HAP-1 (cell line): Measurements from ENCODE around the gene GM2A.
"Not testable (repeated sequence)": the region's sequence is repeated elsewhere in the genome, so short reads cannot be mapped to it uniquely, and the experiment has no call there.

Experiments used
- DNase-seq, 2 experiments: peaks; one replicate each; pipeline ENCODE4 v3.0.0-alpha.2; 2016 to 2020; ENCODE audit warnings: low spot score in 2 of 2
- H3K27me3 ChIP-seq: fragments of 250-450 bp; sonication (Bioruptor Pico); 2 replicates; pipeline ENCODE4 v1.5.1; 2020; ENCODE audit warnings: low read depth, mild to moderate bottlenecking, moderate library complexity
- H3K36me3 ChIP-seq: fragments of 250-450 bp; sonication (Bioruptor Pico); replicated peaks from 2 replicates; pipeline ENCODE4 v1.5.1; 2020; ENCODE audit warnings: mild to moderate bottlenecking
- H3K4me1 ChIP-seq: fragments of 250-450 bp; sonication (Bioruptor Pico); 2 replicates; pipeline ENCODE4 v1.5.1; 2020; ENCODE audit warnings: mild to moderate bottlenecking
- H3K4me3 ChIP-seq: fragments of 250-450 bp; sonication (Bioruptor Pico); 2 replicates; pipeline ENCODE4 v1.5.1; 2020; ENCODE audit warnings: mild to moderate bottlenecking, moderate library complexity
- H3K9me3 ChIP-seq: fragments of 250-450 bp; sonication (Bioruptor Pico); 2 replicates; pipeline ENCODE4 v1.5.1; 2020; ENCODE audit warnings: mild to moderate bottlenecking, moderate library complexity
- in situ Hi-C: fragments of 300-500 bp; cut with MboI; formaldehyde crosslinking; loops from 3 replicates; pipeline ENCODE4 v1.14.3; 2020; ENCODE audit warnings: low sequenced_read_pairs, inconsistent platforms, mixed read lengths

Gene GM2A

GRCh38 chr5:151251001-151251551, 1.9 kb upstream of the GM2A start:
- H3K27me3 ChIP-seq = no peaks in the 10 kb centered on the region
- no peaks in the 10 kb centered on the region for H3K9me3 ChIP-seq
- no peak overlapping the region for H3K4me3 ChIP-seq
- peaks cover 10% of the 10 kb centered on the region for H3K4me1 ChIP-seq
- no peaks in the 10 kb centered on the region for H3K36me3 ChIP-seq
- DNase-seq = no peak
- in situ Hi-C loops = no loop called here

- DNase-seq = no peak
- no peak overlapping the region for H3K4me3 ChIP-seq
- H3K4me1 ChIP-seq = peaks cover 10% of the 10 kb centered on the region
- H3K9me3 ChIP-seq = no peaks in the 10 kb centered on the region
- in situ Hi-C loops = no loop called here
- H3K36me3 ChIP-seq = no peaks in the 10 kb centered on the region
- H3K27me3 ChIP-seq = no peaks in the 10 kb centered on the region
Measured at GRCh38 chr5:151251621-151252020, 1.4 kb upstream of the GM2A start.

DNA sequence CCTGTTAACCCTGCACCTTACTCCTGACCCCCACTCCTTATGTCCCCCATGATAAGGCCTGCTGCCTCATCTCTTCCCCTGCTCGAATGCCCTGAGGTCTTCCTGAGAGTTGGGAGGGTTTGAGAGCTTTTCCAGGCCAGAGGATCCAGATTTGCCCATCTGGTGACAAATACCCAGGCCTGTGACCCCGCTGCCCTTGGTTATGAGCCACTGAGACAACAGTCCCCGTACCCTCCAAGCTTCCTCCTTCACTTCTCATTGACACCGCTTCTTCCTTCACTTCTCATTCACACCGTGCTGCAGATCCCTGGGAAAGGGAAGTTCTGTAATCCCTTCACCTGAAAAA, 593 bp downstream of the GM2A start:
- H3K27me3 ChIP-seq = no peaks in the 10 kb centered on the region
- peak overlapping the region; percentile 59 for H3K4me3 ChIP-seq
- peaks cover 10% of the 10 kb centered on the region for H3K4me1 ChIP-seq
- no peaks in the 10 kb centered on the region for H3K36me3 ChIP-seq
- in situ Hi-C loops = no loop called here
- DNase-seq = no peak
- no peaks in the 10 kb centered on the region for H3K9me3 ChIP-seq

GRCh38 chr5:151254556-151254955, 1.6 kb downstream of the GM2A start:
- in situ Hi-C loops = no loop called here
- H3K27me3 ChIP-seq = no peaks in the 10 kb centered on the region
- no peak overlapping the region for H3K4me3 ChIP-seq
- peaks cover 10% of the 10 kb centered on the region for H3K4me1 ChIP-seq
- no peak for DNase-seq
- H3K9me3 ChIP-seq = no peaks in the 10 kb centered on the region
- H3K36me3 ChIP-seq = no peaks in the 10 kb centered on the region

DNA sequence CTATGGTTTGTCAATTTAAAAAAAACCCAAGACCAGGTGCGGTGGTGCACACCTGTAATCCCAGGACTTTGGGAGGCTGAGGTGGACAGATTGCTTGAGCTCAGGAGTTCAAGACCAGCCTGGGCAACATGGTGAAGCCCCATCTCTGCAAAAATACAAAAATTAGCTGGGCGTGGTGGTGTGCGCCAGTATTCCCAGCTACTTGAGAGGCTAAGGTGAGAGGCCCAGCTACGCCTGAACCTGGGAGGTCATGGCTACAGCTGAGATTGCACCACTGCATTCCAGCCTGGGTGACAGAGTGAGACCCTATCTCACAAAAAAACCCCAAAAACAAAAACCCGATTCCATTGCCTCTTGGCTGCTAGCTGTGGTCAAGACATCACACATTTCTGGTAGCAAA, 2.0 kb downstream of the GM2A start:
- DNase-seq, H3K27me3 ChIP-seq, H3K4me3 ChIP-seq, H3K36me3 ChIP-seq, in situ Hi-C loops, H3K9me3 ChIP-seq: not testable (repeated sequence)
- peaks cover 10% of the 10 kb centered on the region for H3K4me1 ChIP-seq

DNA sequence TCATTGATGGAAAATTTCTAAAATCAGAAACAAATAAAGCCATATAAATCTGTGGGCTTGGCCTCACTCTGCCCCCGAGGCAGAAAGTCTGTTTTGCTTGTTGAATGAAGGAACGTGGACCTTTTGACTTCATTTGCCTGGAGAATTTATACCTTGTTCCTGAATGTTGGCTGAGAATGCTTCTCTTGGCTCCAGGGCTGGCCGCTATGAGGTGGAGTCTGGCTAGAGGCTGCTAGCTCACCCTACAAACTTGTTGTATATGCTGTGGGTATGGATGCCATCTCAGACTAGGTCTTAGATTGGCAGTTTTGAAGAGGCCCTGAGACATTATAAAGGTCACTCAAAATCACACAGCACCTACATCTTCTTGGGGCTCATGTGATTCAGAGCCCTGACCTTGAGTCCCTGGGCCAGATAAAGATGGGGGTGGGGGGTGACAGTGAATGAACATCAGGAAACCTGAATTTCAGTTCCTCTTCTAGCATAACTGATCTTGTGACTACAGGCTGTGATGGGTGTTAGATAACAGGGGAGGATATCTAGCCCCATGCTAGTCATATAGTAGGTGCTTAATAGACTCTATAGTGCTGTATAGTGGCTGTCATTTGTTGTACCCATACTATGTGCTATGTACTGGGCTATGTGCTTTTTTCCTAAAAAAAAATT, 2.8 kb downstream of the GM2A start:
- Histone ChIP-seq H3K9me3 (no peaks in the 10 kb centered on the region), H3K4me3 (no peak overlapping the region), H3K36me3 (no peaks in the 10 kb centered on the region), H3K27me3 (no peaks in the 10 kb centered on the region), H3K4me1 (peaks cover 10% of the 10 kb centered on the region)
- DNase-seq = no peak
- in situ Hi-C loops = no loop called here

- H3K4me1 ChIP-seq = peaks cover 7% of the 10 kb centered on the region
- no peaks in the 10 kb centered on the region for H3K27me3 ChIP-seq
- no peak for DNase-seq
- H3K4me3 ChIP-seq = no peak overlapping the region
- 0 out of 2 replicates have a peak, but pooled peaks cover 3% of the 10 kb centered on the region for H3K36me3 ChIP-seq
- H3K9me3 ChIP-seq = no peaks in the 10 kb centered on the region
- in situ Hi-C loops = no loop called here
Measured at GRCh38 chr5:151257731-151258181, 4.8 kb downstream of the GM2A start.

DNA sequence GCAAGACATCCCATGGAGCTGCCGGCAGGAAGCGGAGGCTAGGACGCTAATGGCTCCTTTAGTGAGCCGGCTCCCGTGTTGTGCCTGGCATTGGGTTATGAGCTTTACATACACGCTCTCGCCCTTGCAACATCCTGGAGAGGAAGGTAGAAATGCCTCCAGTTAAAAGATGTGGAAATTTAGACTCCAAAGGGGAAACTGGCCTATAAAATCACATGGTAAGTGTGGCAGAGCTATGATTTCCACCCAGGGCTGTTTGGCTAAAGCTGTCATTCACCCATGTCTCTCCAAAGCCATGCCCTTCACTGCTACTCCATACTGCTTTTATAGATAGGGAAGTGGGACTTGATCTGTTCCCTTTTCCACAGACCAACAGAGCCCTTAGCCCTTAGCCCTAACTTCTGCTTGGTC, 5.2 kb downstream of the GM2A start:
- peaks cover 7% of the 10 kb centered on the region for H3K4me1 ChIP-seq
- DNase-seq = no peak
- H3K9me3 ChIP-seq = no peaks in the 10 kb centered on the region
- H3K27me3 ChIP-seq = no peaks in the 10 kb centered on the region
- 0 out of 2 replicates have a peak, but pooled peaks cover 3% of the 10 kb centered on the region for H3K36me3 ChIP-seq
- in situ Hi-C loops = no loop called here
- H3K4me3 ChIP-seq = no peak overlapping the region

DNA sequence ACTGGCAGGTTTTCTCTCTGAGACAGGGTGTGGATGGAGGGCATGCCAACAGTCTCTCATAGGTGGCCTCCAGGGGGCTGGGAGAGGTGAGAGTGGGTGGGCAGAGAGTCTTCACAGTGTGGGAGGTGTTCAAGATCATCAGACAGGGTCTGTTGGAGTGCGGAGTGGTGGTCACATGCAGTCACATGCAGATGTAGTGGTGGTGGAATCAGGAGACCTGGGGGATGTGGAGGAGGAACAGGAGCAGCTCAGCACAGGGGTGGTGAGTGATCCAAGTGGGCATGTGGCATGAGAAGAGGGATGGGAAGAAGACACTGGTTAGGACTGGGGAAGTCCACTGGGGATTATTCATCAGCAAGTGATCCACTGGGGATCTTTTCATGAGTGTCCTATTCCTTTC, 5.8 kb downstream of the GM2A start:
- in situ Hi-C loops = no loop called here
- Histone ChIP-seq H3K36me3 (0 out of 2 replicates have a peak, but pooled peaks cover 3% of the 10 kb centered on the region), H3K9me3 (no peaks in the 10 kb centered on the region), H3K4me1 (peaks cover 2% of the 10 kb centered on the region), H3K4me3 (no peak overlapping the region), H3K27me3 (no peaks in the 10 kb centered on the region)
- DNase-seq = no peak

GRCh38 chr5:151259931-151260330, 6.9 kb downstream of the GM2A start:
- H3K4me1 ChIP-seq = no peaks in the 10 kb centered on the region
- no peak for DNase-seq
- H3K9me3 ChIP-seq = no peaks in the 10 kb centered on the region
- in situ Hi-C loops = no loop called here
- no peak overlapping the region for H3K4me3 ChIP-seq
- H3K36me3 ChIP-seq = 0 out of 2 replicates have a peak, but pooled peaks cover 3% of the 10 kb centered on the region
- no peaks in the 10 kb centered on the region for H3K27me3 ChIP-seq

DNA sequence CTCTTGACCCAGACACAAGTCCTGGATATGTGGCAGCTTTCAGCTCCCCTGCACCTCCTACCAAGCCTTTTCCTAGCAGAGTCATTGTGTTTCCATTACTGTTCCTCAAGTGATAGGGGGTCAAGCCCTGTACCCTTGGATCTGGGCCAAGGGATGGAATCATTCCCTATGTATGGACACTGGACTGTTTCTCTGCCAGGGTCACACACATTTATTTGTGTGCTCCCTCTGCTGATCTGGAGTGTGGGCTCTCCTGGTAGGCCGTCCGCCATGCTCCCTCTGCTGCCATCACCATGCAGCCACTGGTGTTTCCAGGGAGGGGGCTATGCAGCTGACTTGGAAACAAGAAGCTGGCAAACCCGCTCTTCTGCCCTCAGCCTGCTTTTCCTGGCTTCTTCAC, 9.5 kb downstream of the GM2A start:
- no peaks in the 10 kb centered on the region for H3K27me3 ChIP-seq
- H3K9me3 ChIP-seq = no peaks in the 10 kb centered on the region
- H3K4me1 ChIP-seq = no peaks in the 10 kb centered on the region
- no peak for DNase-seq
- in situ Hi-C loops = no loop called here
- H3K36me3 ChIP-seq = 0 out of 2 replicates have a peak, but pooled peaks cover 3% of the 10 kb centered on the region
- no peak overlapping the region for H3K4me3 ChIP-seq

DNA sequence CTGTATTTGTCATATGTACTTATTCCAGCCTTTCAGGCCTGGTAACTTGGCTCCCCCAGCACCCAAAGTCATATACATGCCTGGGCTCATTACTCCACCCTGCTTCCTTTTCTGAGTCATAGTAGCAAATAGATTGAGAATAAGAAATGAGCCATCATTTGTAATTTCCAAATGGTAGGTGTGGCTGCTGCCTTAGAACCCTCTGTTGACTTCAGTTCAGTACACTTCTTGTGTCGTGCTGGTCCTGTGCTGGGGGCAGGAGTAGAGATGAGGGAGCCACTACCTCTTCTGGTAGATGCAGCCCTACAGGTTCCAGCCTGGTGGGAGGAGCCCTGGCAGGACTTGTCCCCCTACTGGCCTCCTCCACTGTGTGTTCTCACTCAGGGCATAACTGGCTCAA, 11.1 kb downstream of the GM2A start:
- 0 out of 2 replicates have a peak, but pooled peaks cover 3% of the 10 kb centered on the region for H3K36me3 ChIP-seq
- DNase-seq = no peak
- in situ Hi-C loops = no loop called here

GRCh38 chr5:151267491-151268260, 14.7 kb downstream of the GM2A start:
- Histone ChIP-seq H3K27me3 (no peaks in the 10 kb centered on the region), H3K4me1 (no peaks in the 10 kb centered on the region), H3K4me3 (no peak overlapping the region), H3K36me3 (no peaks in the 10 kb centered on the region), H3K9me3 (no peaks in the 10 kb centered on the region)
- in situ Hi-C loops = no loop called here
- no peak for DNase-seq

More for the DNA sequence above, 11.1 kb downstream of the GM2A start:
- no peak overlapping the region for H3K4me3 ChIP-seq
- no peaks in the 10 kb centered on the region for H3K27me3 ChIP-seq
- H3K9me3 ChIP-seq = no peaks in the 10 kb centered on the region
- no peaks in the 10 kb centered on the region for H3K4me1 ChIP-seq

- in situ Hi-C loops = no loop called here
- no peaks in the 10 kb centered on the region for H3K27me3 ChIP-seq
- no peak overlapping the region for H3K4me3 ChIP-seq
- no peaks in the 10 kb centered on the region for H3K9me3 ChIP-seq
- no peaks in the 10 kb centered on the region for H3K4me1 ChIP-seq
- no peaks in the 10 kb centered on the region for H3K36me3 ChIP-seq
- DNase-seq = no peak
Measured at GRCh38 chr5:151270599-151270998, 17.6 kb downstream of the GM2A start.
